CD8-positive, alpha-beta memory T cell (primary cell): ENCODE data around the gene GLYATL3. TPM values are rescaled to one million over a fixed set of nuclear protein-coding genes. Genes with fewer than 3 reads are reported as not detected.

Source experiments
- CTCF ChIA-PET: fragments of 350-600 bp; sonication (Branson Sonifier 250); formaldehyde crosslinking; loops from one replicate; lab custom pipeline; 2021; ENCODE audit warnings: antibody characterized with exemption; lab: Charles Lee
- POLR2A ChIA-PET: fragments of 350-600 bp; sonication (Branson Sonifier 250); formaldehyde crosslinking; loops from one replicate; lab custom pipeline; 2021; ENCODE audit warnings: antibody characterized with exemption; lab: Charles Lee
- DNase-seq, 5 donors: peaks; one replicate each; pipeline versions ENCODE4 v3.0.0 to v3.0.0-alpha.2; 2020 to 2022; ENCODE audit warnings: mixed read lengths in 1 of 5
- H3K27ac ChIP-seq: one replicate; pipeline ENCODE4 v1.7.0; 2013; ENCODE audit warnings: low read depth, mild to moderate bottlenecking, low read length, moderate library complexity
- H3K27me3 ChIP-seq: 2 replicates; pipeline ENCODE4 v1.7.0; 2013; ENCODE audit warnings: low read length, mild to moderate bottlenecking; ENCODE audit not compliant: insufficient read depth, poor library complexity, severe bottlenecking
- H3K36me3 ChIP-seq: 2 replicates; pipeline ENCODE4 v1.7.0; 2013; ENCODE audit warnings: mild to moderate bottlenecking, low read length, moderate library complexity; ENCODE audit not compliant: insufficient read depth
- H3K4me1 ChIP-seq: 2 replicates; pipeline ENCODE4 v1.7.0; 2013; ENCODE audit warnings: mild to moderate bottlenecking, low read length, moderate library complexity; ENCODE audit not compliant: insufficient read depth
- H3K4me3 ChIP-seq: 2 replicates; pipeline ENCODE4 v1.7.0; 2013; ENCODE audit warnings: mild to moderate bottlenecking, low read length
- H3K9me3 ChIP-seq: 2 replicates; pipeline ENCODE4 v1.7.0; 2013; ENCODE audit warnings: mild to moderate bottlenecking, low read length
- H3K27ac Mint-ChIP-seq, 8 donors: one replicate each; pipeline ENCODE4 v1.8.0; 2020 to 2021; ENCODE audit warnings: mixed read lengths in 8 of 8, mild to moderate bottlenecking in 6 of 8, inconsistent platforms in 3 of 8, moderate library complexity in 3 of 8
- H3K27me3 Mint-ChIP-seq, 2 donors: one replicate each; pipeline ENCODE4 v1.8.0; 2020 to 2021; ENCODE audit warnings: mixed read lengths in 2 of 2, mild to moderate bottlenecking in 1 of 2, moderate library complexity in 1 of 2
- H3K36me3 Mint-ChIP-seq, 3 donors: one replicate each; pipeline ENCODE4 v1.8.0; 2020 to 2021; ENCODE audit warnings: mixed read lengths in 3 of 3, inconsistent platforms in 1 of 3, mild to moderate bottlenecking in 1 of 3
- H3K4me1 Mint-ChIP-seq, 3 donors: one replicate each; pipeline ENCODE4 v1.8.0; 2020 to 2021; ENCODE audit warnings: mixed read lengths in 3 of 3, inconsistent platforms in 1 of 3, mild to moderate bottlenecking in 1 of 3
- H3K4me3 Mint-ChIP-seq, 7 donors: one replicate each; pipeline ENCODE4 v1.8.0; 2020 to 2021; ENCODE audit warnings: mixed read lengths in 7 of 7, mild to moderate bottlenecking in 6 of 7, moderate library complexity in 4 of 7, inconsistent platforms in 2 of 7
- H3K9me3 Mint-ChIP-seq, 5 donors: one replicate each; pipeline ENCODE4 v1.8.0; 2020 to 2022; ENCODE audit warnings: mixed read lengths in 5 of 5, mild to moderate bottlenecking in 3 of 5, moderate library complexity in 2 of 5, inconsistent platforms in 1 of 5
- polyA plus RNA-seq: library from polyadenylated mRNA; unstranded; fragments of 300-500 nt; fragmentation: Illumina TruSeq; gene quantifications from one replicate; pipeline ENCODE4 v1.2.3, GENCODE V29; 2021
- total RNA-seq, 2 experiments: library from RNA; stranded (reverse); gene quantifications; one replicate each; pipeline ENCODE4 v1.2.3, GENCODE V29; 2021

Gene GLYATL3
- total and polyA plus RNA-seq, 3 experiments from 2014 or later, result not detected

GRCh38 chr6:49564552-49564951 is 64.8 kb downstream of the GLYATL3 start:
- no peaks in the 10 kb centered on the region for H3K27me3 ChIP-seq
- Mint-ChIP-seq H3K4me3 (no peak overlapping the region), H3K27me3 (peaks cover 3 to 12% of the 10 kb centered on the region in 2 donors), H3K27ac (no peak overlapping the region), H3K36me3 (no peaks in the 10 kb centered on the region), H3K9me3 (no peaks in the 10 kb centered on the region), H3K4me1 (no peaks in the 10 kb centered on the region)
- no peak overlapping the region for H3K27ac ChIP-seq
- no peaks in the 10 kb centered on the region for H3K4me1 ChIP-seq
- no peaks in the 10 kb centered on the region for H3K36me3 ChIP-seq
- ChIA-PET POLR2A (no interaction called here), CTCF (no interaction called here)
- H3K4me3 ChIP-seq, result no peak overlapping the region
- no peaks in the 10 kb centered on the region for H3K9me3 ChIP-seq
- DNase-seq, result no peak

GRCh38 chr6:49565261-49565660 is 65.5 kb downstream of the GLYATL3 start:
- Histone ChIP-seq H3K36me3 (no peaks in the 10 kb centered on the region), H3K27ac (no peak overlapping the region), H3K27me3 (no peaks in the 10 kb centered on the region), H3K4me1 (no peaks in the 10 kb centered on the region), H3K4me3 (no peak overlapping the region), H3K9me3 (no peaks in the 10 kb centered on the region)
- ChIA-PET CTCF (no interaction called here), POLR2A (no interaction called here)
- Mint-ChIP-seq H3K4me1 (no peaks in the 10 kb centered on the region), H3K36me3 (no peaks in the 10 kb centered on the region), H3K27ac (no peak overlapping the region), H3K27me3 (peaks cover 3 to 12% of the 10 kb centered on the region in 2 donors), H3K9me3 (no peaks in the 10 kb centered on the region), H3K4me3 (no peak overlapping the region)
- no peak for DNase-seq

GRCh38 chr6:49565855-49566254 is 66.1 kb downstream of the GLYATL3 start:
- ChIA-PET POLR2A (no interaction called here), CTCF (no interaction called here)
- no peaks in the 10 kb centered on the region for H3K4me1 Mint-ChIP-seq
- DNase-seq, result no peak
- H3K27me3 ChIP-seq, result no peaks in the 10 kb centered on the region
- no peaks in the 10 kb centered on the region for H3K36me3 ChIP-seq
- no peaks in the 10 kb centered on the region for H3K9me3 ChIP-seq
- H3K36me3 Mint-ChIP-seq, result no peaks in the 10 kb centered on the region
- H3K4me1 ChIP-seq, result no peaks in the 10 kb centered on the region
- no peak overlapping the region for H3K27ac Mint-ChIP-seq
- no peak overlapping the region for H3K4me3 Mint-ChIP-seq
- H3K9me3 Mint-ChIP-seq, result no peaks in the 10 kb centered on the region
- peaks cover 3 to 12% of the 10 kb centered on the region in 2 donors for H3K27me3 Mint-ChIP-seq
- H3K27ac ChIP-seq, result no peak overlapping the region
- H3K4me3 ChIP-seq, result no peak overlapping the region

DNA sequence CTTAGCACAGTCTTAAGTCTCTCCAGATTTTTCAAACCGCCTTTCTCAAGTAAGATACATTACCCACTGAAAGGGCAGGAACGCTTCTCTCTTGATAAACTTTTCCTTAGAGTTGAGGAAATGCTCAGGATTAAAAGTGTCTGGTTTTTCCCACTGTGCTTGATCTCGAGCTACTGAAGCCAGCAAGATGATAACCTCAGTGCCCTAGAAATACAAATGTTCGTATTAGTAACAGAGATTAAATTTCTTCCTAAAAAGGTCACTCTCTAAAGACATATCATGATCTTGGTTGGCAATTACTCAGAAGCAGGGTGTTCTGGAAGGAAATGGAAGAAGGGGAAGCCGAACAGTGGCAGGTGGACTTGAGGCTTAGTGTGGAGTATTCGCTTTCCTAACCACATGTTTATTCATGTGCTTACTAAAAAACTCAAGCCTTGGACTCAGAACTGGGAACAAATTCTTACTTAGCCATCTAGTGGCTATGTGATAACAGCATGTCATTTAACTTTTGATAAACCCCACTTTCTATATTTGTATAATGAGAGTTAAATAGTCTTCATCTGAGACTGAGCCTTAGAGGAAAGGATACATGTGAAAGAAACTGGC is 70.9 kb downstream of the GLYATL3 start:
- DNase-seq, result no peak
- Histone ChIP-seq H3K36me3 (no peaks in the 10 kb centered on the region), H3K9me3 (no peaks in the 10 kb centered on the region), H3K27me3 (no peaks in the 10 kb centered on the region), H3K27ac (no peak overlapping the region), H3K4me3 (no peak overlapping the region), H3K4me1 (no peaks in the 10 kb centered on the region)
- H3K9me3 Mint-ChIP-seq, result no peaks in the 10 kb centered on the region
- no peaks in the 10 kb centered on the region for H3K4me1 Mint-ChIP-seq
- H3K27ac Mint-ChIP-seq, result no peak overlapping the region
- ChIA-PET POLR2A (no interaction called here), CTCF (no interaction called here)
- no peaks in the 10 kb centered on the region for H3K36me3 Mint-ChIP-seq
- peaks cover 0 to 3% of the 10 kb centered on the region in 2 donors for H3K27me3 Mint-ChIP-seq
- H3K4me3 Mint-ChIP-seq, result no peak overlapping the region

- no peak overlapping the region for H3K4me3 ChIP-seq
- no peak overlapping the region for H3K27ac ChIP-seq
- no peak for DNase-seq
- no peaks in the 10 kb centered on the region for H3K36me3 ChIP-seq
- H3K27me3 ChIP-seq, result no peaks in the 10 kb centered on the region
- ChIA-PET POLR2A (no interaction called here), CTCF (no interaction called here)
- Mint-ChIP-seq H3K4me3 (no peak overlapping the region), H3K9me3 (no peaks in the 10 kb centered on the region), H3K4me1 (no peaks in the 10 kb centered on the region), H3K36me3 (no peaks in the 10 kb centered on the region), H3K27ac (no peak overlapping the region), H3K27me3 (peaks cover 0 to 4% of the 10 kb centered on the region in 2 donors)
- no peaks in the 10 kb centered on the region for H3K9me3 ChIP-seq
- no peaks in the 10 kb centered on the region for H3K4me1 ChIP-seq
Observed at GRCh38 chr6:49576618-49577017, 76.9 kb downstream of the GLYATL3 start.

Other genes starting within 250 kb of the GLYATL3 start
- 10 to 100 TPM; 11.5 to 12.2 TPM for gene MMUT, start 36.7 kb upstream of the GLYATL3 start, total RNA-seq
- gene MMUT, start 36.7 kb upstream of the GLYATL3 start, polyA plus RNA-seq, result 10.2 TPM
- gene CENPQ, start 36.6 kb upstream of the GLYATL3 start, total RNA-seq, result 10 to 100 TPM; 17.3 to 19.7 TPM
- gene CENPQ, start 36.6 kb upstream of the GLYATL3 start, polyA plus RNA-seq, result 4.3 TPM
- gene C6orf141, start 50.7 kb downstream of the GLYATL3 start, total RNA-seq, result not detected
- not detected for gene C6orf141, start 50.7 kb downstream of the GLYATL3 start, polyA plus RNA-seq
- gene RHAG, start 136.9 kb downstream of the GLYATL3 start, total RNA-seq, result not detected
- not detected for gene RHAG, start 136.9 kb downstream of the GLYATL3 start, polyA plus RNA-seq
- not detected for gene CRISP2, start 213.6 kb downstream of the GLYATL3 start, total RNA-seq
- not detected for gene CRISP2, start 213.6 kb downstream of the GLYATL3 start, polyA plus RNA-seq
- not detected for gene CRISP3, start 244.5 kb downstream of the GLYATL3 start, total RNA-seq
- gene CRISP3, start 244.5 kb downstream of the GLYATL3 start, polyA plus RNA-seq, result not detected